IMR-90 (cell line): ENCODE data around the gene GPR157. TPM values are rescaled to one million over a fixed set of nuclear protein-coding genes. Genes with fewer than 3 reads are reported as not detected.

ENCODE experiments used
- ATAC-seq: fragments of 200-7000 bp; cut with Tn5 transposase; 2 replicates; pipeline ENCODE4 v1.9.1; 2020; ENCODE audit warnings: low read depth, mild to moderate bottlenecking, moderate library complexity
- BruUV-seq: library from RNA; stranded (reverse); fragments of 400-500 nt; replicated peaks from 2 replicates; lab custom pipeline; 2021; lab: Mats Ljungman, UMichigan
- CTCF ChIA-PET: fragments of 300-600 bp; formaldehyde crosslinking; extraction: SDS; loops from one replicate; lab custom pipeline; 2021; ENCODE audit warnings: antibody characterized with exemption; lab: Yijun Ruan, JAX
- POLR2A ChIA-PET: fragments of 300-600 bp; sonication (Branson Sonifier 250); formaldehyde crosslinking; loops from one replicate; lab custom pipeline; 2022; ENCODE audit warnings: antibody characterized with exemption; ENCODE audit not compliant: unreplicated experiment; lab: Charles Lee
- DNase-seq: peaks from one replicate; pipeline ENCODE4 v3.0.0; 2013
- H2AFZ ChIP-seq: replicated peaks from 2 replicates; pipeline ENCODE3; 2013; ENCODE audit warnings: low read length, mild to moderate bottlenecking; ENCODE audit not compliant: poor library complexity
- H2AK5ac ChIP-seq: 2 replicates; pipeline ENCODE4 v1.6.1; 2013; ENCODE audit warnings: low read depth, low read length, inconsistent platforms
- H2AK9ac ChIP-seq: replicated peaks from 2 replicates; pipeline ENCODE3; 2013; ENCODE audit warnings: mild to moderate bottlenecking, low read depth, low read length, moderate library complexity; ENCODE audit not compliant: poor library complexity
- H2BK120ac ChIP-seq: 2 replicates; pipeline ENCODE4 v1.6.1; 2013; ENCODE audit warnings: low read depth, low read length, inconsistent platforms
- H2BK15ac ChIP-seq: 3 replicates; pipeline ENCODE4 v1.6.1; 2013; ENCODE audit warnings: low read depth, low read length, inconsistent platforms
- H2BK20ac ChIP-seq: 2 replicates; pipeline ENCODE4 v1.6.1; 2013; ENCODE audit warnings: low read depth, mild to moderate bottlenecking, inconsistent platforms, low read length, moderate library complexity
- H2BK5ac ChIP-seq: 2 replicates; pipeline ENCODE4 v1.6.1; 2013; ENCODE audit warnings: mild to moderate bottlenecking, low read depth, low read length, inconsistent platforms; ENCODE audit not compliant: poor library complexity, severe bottlenecking
- H3K14ac ChIP-seq: replicated peaks from 2 replicates; pipeline ENCODE4 v1.6.1; 2013; ENCODE audit warnings: low read depth, low read length, inconsistent platforms
- H3K18ac ChIP-seq: 2 replicates; pipeline ENCODE4 v1.6.1; 2013; ENCODE audit warnings: low read depth, low read length, control low read depth
- H3K23ac ChIP-seq: 2 replicates; pipeline ENCODE4 v1.6.1; 2013; ENCODE audit warnings: low read depth, low read length, inconsistent platforms
- H3K27ac ChIP-seq: 2 replicates; pipeline ENCODE4 v1.5.1; 2013; ENCODE audit warnings: mild to moderate bottlenecking, control low read depth, low read length; ENCODE audit not compliant: insufficient read depth
- H3K27me3 ChIP-seq: 2 replicates; pipeline ENCODE4 v1.6.1; 2013; ENCODE audit warnings: low read length; ENCODE audit not compliant: control insufficient read depth, insufficient read depth
- H3K36me3 ChIP-seq: 2 replicates; pipeline ENCODE4 v1.6.1; 2013; ENCODE audit warnings: low read length, mixed read lengths; ENCODE audit not compliant: control insufficient read depth, insufficient read depth
- H3K4ac ChIP-seq: 2 replicates; pipeline ENCODE4 v1.6.1; 2013; ENCODE audit warnings: low read depth, low read length, inconsistent platforms
- H3K4me1 ChIP-seq: 2 replicates; pipeline ENCODE4 v1.6.1; 2013; ENCODE audit warnings: low read length, mixed read lengths; ENCODE audit not compliant: control insufficient read depth, insufficient read depth
- H3K4me2 ChIP-seq: 2 replicates; pipeline ENCODE4 v1.6.1; 2013; ENCODE audit warnings: low read depth, mild to moderate bottlenecking, control low read depth, low read length, moderate library complexity
- H3K4me3 ChIP-seq: 2 replicates; pipeline ENCODE4 v1.5.1; 2013; ENCODE audit warnings: low read depth, mild to moderate bottlenecking, control low read depth, low read length, moderate library complexity; ENCODE audit not compliant: insufficient read depth
- H3K56ac ChIP-seq: 2 replicates; pipeline ENCODE4 v1.6.1; 2013; ENCODE audit warnings: low read length, inconsistent platforms; ENCODE audit not compliant: insufficient read depth; ENCODE audit errors: extremely low read depth
- H3K79me1 ChIP-seq, 2 experiments: 2 replicates each; pipeline ENCODE4 v1.6.1; 2013; ENCODE audit warnings: low read length in 2 of 2, inconsistent platforms in 1 of 2, low read depth in 1 of 2
- H3K9ac ChIP-seq: 2 replicates; pipeline ENCODE4 v1.6.1; 2013; ENCODE audit warnings: low read depth, low read length, control low read depth
- H3K9me1 ChIP-seq: 2 replicates; pipeline ENCODE4 v1.6.1; 2013; ENCODE audit warnings: low read length, inconsistent platforms; ENCODE audit not compliant: insufficient read depth
- H3K9me3 ChIP-seq: 2 replicates; pipeline ENCODE4 v1.6.1; 2013; ENCODE audit warnings: low read length; ENCODE audit not compliant: control insufficient read depth, insufficient read depth
- H4K20me1 ChIP-seq: 2 replicates; pipeline ENCODE4 v1.6.1; 2013; ENCODE audit warnings: low read length, inconsistent platforms; ENCODE audit not compliant: insufficient read depth
- H4K5ac ChIP-seq: 2 replicates; pipeline ENCODE4 v1.6.1; 2013; ENCODE audit warnings: mild to moderate bottlenecking, low read depth, low read length, control low read depth
- H4K8ac ChIP-seq, 2 experiments: 2 replicates each; pipeline ENCODE4 v1.6.1; 2013; ENCODE audit warnings: low read depth in 2 of 2, low read length in 2 of 2, control low read depth in 1 of 2, inconsistent platforms in 1 of 2
- H4K91ac ChIP-seq: 2 replicates; pipeline ENCODE4 v1.6.1; 2013; ENCODE audit warnings: low read depth, low read length, inconsistent platforms; ENCODE audit not compliant: insufficient read depth
- BHLHE40 ChIP-seq: fragments of 150-350 bp; IDR thresholded peaks from 2 replicates; pipeline ENCODE4 v1.6.1; 2016; ENCODE audit warnings: mild to moderate bottlenecking, low read depth, low read length
- CEBPB ChIP-seq: IDR thresholded peaks from 2 replicates; pipeline ENCODE4 v1.6.1; 2012; ENCODE audit warnings: low read depth, low read length, improper control_type of control experiment
- MAFK ChIP-seq: IDR thresholded peaks from 2 replicates; pipeline ENCODE4 v1.6.1; 2012; ENCODE audit warnings: low read depth, low read length, improper control_type of control experiment
- MAZ ChIP-seq: IDR thresholded peaks from 2 replicates; pipeline ENCODE4 v1.6.1; 2012; ENCODE audit warnings: low read depth, mild to moderate bottlenecking, low read length, improper control_type of control experiment, moderate library complexity, borderline replicate concordance
- MXI1 ChIP-seq: IDR thresholded peaks from 2 replicates; pipeline ENCODE4 v1.6.1; 2012; ENCODE audit warnings: low read depth, mild to moderate bottlenecking, low read length, moderate library complexity, borderline replicate concordance
- RCOR1 ChIP-seq: IDR thresholded peaks from 2 replicates; pipeline ENCODE4 v1.6.1; 2012; ENCODE audit warnings: mild to moderate bottlenecking, low read length, improper control_type of control experiment; ENCODE audit not compliant: insufficient replicate concordance
- RFX5 ChIP-seq: IDR thresholded peaks from 2 replicates; pipeline ENCODE4 v1.8.0; 2012; ENCODE audit warnings: low read depth, mild to moderate bottlenecking, low read length, moderate library complexity
- WGBS, 2 experiments: methylation state at CpG; one replicate each; pipeline versions ENCODE4 v1.1.5 to v1.1.7; 2013; ENCODE audit warnings: missing lambda C conversion rate in 2 of 2; ENCODE audit not compliant: insufficient read length in 1 of 2; ENCODE audit errors: extremely low coverage in 2 of 2; 5-methylcytosine and 5-hydroxymethylcytosine counted together
- dilution Hi-C: fragments of 300-500 bp; cut with HindIII; formaldehyde crosslinking; loops from one replicate; pipeline ENCODE4 v1.14.3; 2018; ENCODE audit warnings: low sequenced_read_pairs; ENCODE audit not compliant: unreplicated experiment
- in situ Hi-C: fragments of 300-500 bp; cut with MboI; formaldehyde crosslinking; loops from 3 replicates; pipeline ENCODE4 v1.14.3; 2019; ENCODE audit warnings: low sequenced_read_pairs, inconsistent platforms, mixed read lengths
- intact Hi-C: fragments of 100-400 bp; cut with micrococcal nuclease; formaldehyde crosslinking; loops from 2 replicates; pipeline ENCODE4 v1.10.0; 2022
- polyA plus RNA-seq, 3 experiments: library from polyadenylated mRNA; depleted of rRNA; stranded (reverse); fragments of >200 nt; gene quantifications; 2 replicates each; pipeline ENCODE4 v1.2.3, GENCODE V29; 2012; ENCODE audit warnings: low replicate concordance in 1 of 3
- total RNA-seq: library from RNA; depleted of rRNA; stranded (reverse); fragments of >200 nt; gene quantifications from 2 replicates; pipeline ENCODE4 v1.2.3, GENCODE V29; 2012
- TF ChIP-seq, protein P1 (sequence below): fragments of 150-350 bp; IDR thresholded peaks from 2 replicates; pipeline ENCODE4 v1.6.1; 2017; ENCODE audit warnings: mild to moderate bottlenecking, antibody characterized with exemption, low read length, low read depth
- TF ChIP-seq, protein P2 (sequence below): fragments of 150-350 bp; IDR thresholded peaks from 2 replicates; pipeline ENCODE4 v1.6.1; 2016; ENCODE audit warnings: low read depth, mild to moderate bottlenecking, low read length, moderate library complexity, borderline replicate concordance

GPR157 gene
- total and polyA plus RNA-seq, 2 of the 4 experiments (the other 2 are of a cell fraction): 1.8 to 2.7 TPM

DNA sequence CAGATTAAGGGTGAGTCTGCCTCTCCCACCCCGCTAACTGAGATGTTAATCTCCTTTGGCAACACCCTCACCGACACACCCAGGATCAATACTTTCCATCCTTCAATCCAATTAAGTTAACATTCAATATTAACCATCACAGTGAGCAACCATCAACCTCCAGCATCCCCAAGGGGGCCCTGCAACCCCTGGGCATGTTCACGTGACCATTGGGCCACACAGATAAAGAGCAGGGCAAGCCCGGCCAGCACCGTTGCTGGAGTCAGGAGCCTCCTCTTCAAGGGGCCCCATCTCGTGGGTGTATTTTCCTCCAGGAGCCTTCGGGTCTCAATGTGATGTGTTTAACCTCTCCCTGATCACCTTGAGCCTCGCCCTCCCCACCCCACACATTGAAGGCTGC is 8.0 kb upstream of the GPR157 start:
- Histone ChIP-seq H2BK120ac (no peak overlapping the region), H3K18ac (no peak overlapping the region), H3K4me1 (peaks cover 6% of the 10 kb centered on the region; the same call in 1 of the 2 replicates), H4K91ac (no peak overlapping the region), H2AFZ (no peak overlapping the region), H3K36me3 (peaks cover 1% of the 10 kb centered on the region; the same call in 1 of the 2 replicates), H3K4me3 (no peak overlapping the region), H3K9me3 (no peaks in the 10 kb centered on the region), H2AK5ac (no peak overlapping the region), H3K14ac (no peak overlapping the region), H3K27ac (no peak overlapping the region), H4K5ac (no peak overlapping the region), H2BK5ac (no peak overlapping the region), H3K23ac (no peak overlapping the region), H2AK9ac (no peak overlapping the region), H4K20me1 (no peaks in the 10 kb centered on the region), H3K27me3 (peaks cover 2% of the 10 kb centered on the region; the same call in 1 of the 2 replicates), H3K9me1 (no peaks in the 10 kb centered on the region), H3K9ac (no peak overlapping the region), H3K56ac (no peak overlapping the region), H2BK15ac (no peak overlapping the region), H2BK20ac (no peak overlapping the region), H3K4ac (no peak overlapping the region), H3K4me2 (no peak overlapping the region), H3K79me1 (no peaks in the 10 kb centered on the region), H4K8ac (no peak overlapping the region)
- in situ Hi-C loops: loop anchor here (25.0 kb wide), 1 partner anchor 350 kb away; no protein-coding TSS in a partner anchor
- ChIA-PET POLR2A (no interaction called here), CTCF (no interaction called here)
- DNase-seq (no peak), ATAC-seq (no peak)
- 100% methylated on average over 2 of the region's 8 CpGs; no CpG with 5 or more reads in 1 of the 2 experiments for WGBS, 2 experiments
- dilution Hi-C loops: no loop called here
- intact Hi-C loops: no loop called here
- TF ChIP-seq CEBPB (no peak), RFX5 (no peak), RCOR1 (no peak), MAFK (no peak), MXI1 (no peak), MAZ (no peak), BHLHE40 (no peak)
- TF ChIP-seq, protein P1, sequence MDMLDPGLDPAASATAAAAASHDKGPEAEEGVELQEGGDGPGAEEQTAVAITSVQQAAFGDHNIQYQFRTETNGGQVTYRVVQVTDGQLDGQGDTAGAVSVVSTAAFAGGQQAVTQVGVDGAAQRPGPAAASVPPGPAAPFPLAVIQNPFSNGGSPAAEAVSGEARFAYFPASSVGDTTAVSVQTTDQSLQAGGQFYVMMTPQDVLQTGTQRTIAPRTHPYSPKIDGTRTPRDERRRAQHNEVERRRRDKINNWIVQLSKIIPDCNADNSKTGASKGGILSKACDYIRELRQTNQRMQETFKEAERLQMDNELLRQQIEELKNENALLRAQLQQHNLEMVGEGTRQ: no peak
- TF ChIP-seq, protein P2, sequence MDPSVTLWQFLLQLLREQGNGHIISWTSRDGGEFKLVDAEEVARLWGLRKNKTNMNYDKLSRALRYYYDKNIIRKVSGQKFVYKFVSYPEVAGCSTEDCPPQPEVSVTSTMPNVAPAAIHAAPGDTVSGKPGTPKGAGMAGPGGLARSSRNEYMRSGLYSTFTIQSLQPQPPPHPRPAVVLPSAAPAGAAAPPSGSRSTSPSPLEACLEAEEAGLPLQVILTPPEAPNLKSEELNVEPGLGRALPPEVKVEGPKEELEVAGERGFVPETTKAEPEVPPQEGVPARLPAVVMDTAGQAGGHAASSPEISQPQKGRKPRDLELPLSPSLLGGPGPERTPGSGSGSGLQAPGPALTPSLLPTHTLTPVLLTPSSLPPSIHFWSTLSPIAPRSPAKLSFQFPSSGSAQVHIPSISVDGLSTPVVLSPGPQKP: no peak
- BruUV-seq: no TSS peak
